Iris pigment epithelial cell (primary cell): ENCODE data around the gene ADAT3.

ENCODE experiments used
- DNase-seq: peaks from one replicate; pipeline ENCODE4 v3.0.0-alpha.2; 2011; ENCODE audit warnings: low read depth

ADAT3 gene

GRCh38 chr19:1905110-1905862, at the start of gene ADAT3, which contains the start of gene SCAMP4:
Gene ADAT3 (plus strand): TSS chr19:1905399. CDS start chr19:1912048, 6,649 bp downstream.
Gene SCAMP4 (plus strand): TSS chr19:1905399. CDS start chr19:1915020, 9,621 bp downstream.
- DNase-seq: peak; percentile 100

GRCh38 chr19:1855828-1856255, 49.4 kb upstream of the ADAT3 start:
- DNase-seq: no peak

GRCh38 chr19:1856345-1856697, 48.9 kb upstream of the ADAT3 start:
- no peak for DNase-seq

- peak; percentile 80 for DNase-seq
Measured at GRCh38 chr19:1856698-1857603, 48.2 kb upstream of the ADAT3 start.

GRCh38 chr19:1857648-1858326, 47.4 kb upstream of the ADAT3 start:
- no peak for DNase-seq

GRCh38 chr19:1858412-1859081, 46.7 kb upstream of the ADAT3 start:
- no peak for DNase-seq

- no peak for DNase-seq
Measured at GRCh38 chr19:1859331-1859781, 45.8 kb upstream of the ADAT3 start.

GRCh38 chr19:1860042-1860775, 45.0 kb upstream of the ADAT3 start:
- peak; percentile 76 for DNase-seq

GRCh38 chr19:1860821-1861598, 44.2 kb upstream of the ADAT3 start:
- no peak for DNase-seq

GRCh38 chr19:1861599-1862031, 43.6 kb upstream of the ADAT3 start:
- peak; percentile 42 for DNase-seq

GRCh38 chr19:1862068-1862423, 43.2 kb upstream of the ADAT3 start:
- no peak for DNase-seq

- no peak for DNase-seq
Measured at GRCh38 chr19:1862424-1863327, 42.5 kb upstream of the ADAT3 start.

- no peak for DNase-seq
Measured at GRCh38 chr19:1863328-1863637, 41.9 kb upstream of the ADAT3 start, which contains the start of gene KLF16. Gene KLF16 (minus strand): TSS chr19:1863579. CDS start chr19:1863497, 82 bp downstream.

GRCh38 chr19:1863638-1864479, 41.3 kb upstream of the ADAT3 start:
- peak; percentile 90 for DNase-seq

- peak; percentile 46 for DNase-seq
Measured at GRCh38 chr19:1864480-1865171, 40.6 kb upstream of the ADAT3 start.

- DNase-seq: no peak
Measured at GRCh38 chr19:1865172-1866010, 39.8 kb upstream of the ADAT3 start.
